Right lobe of liver (tissue), 6 donors: ENCODE measurements around the gene UBAC2. TPM values are rescaled to one million over a fixed set of nuclear protein-coding genes. Genes with fewer than 3 reads are reported as not detected.

Experiments used
- ATAC-seq, 4 donors: fragments of 200-7000 bp; cut with Tn5 transposase; one replicate each; pipeline ENCODE4 v1.9.1; 2020; ENCODE audit warnings: mild to moderate bottlenecking in 4 of 4, moderate library complexity in 4 of 4
- DNase-seq, 3 donors: peaks; one replicate each; pipeline ENCODE4 v3.0.0-alpha.2; 2020
- H3K27ac ChIP-seq, 3 donors: fragments of 200-600 bp; one replicate each; pipeline ENCODE4 v1.8.0; 2022
- H3K27me3 ChIP-seq, 2 donors: fragments of 200-600 bp; one replicate each; pipeline ENCODE4 v1.8.0; 2022
- H3K36me3 ChIP-seq, 4 donors: fragments of 200-600 bp; sonication (generic) in 1 of 4; one replicate each; pipeline versions ENCODE4 v1.5.1 to v1.8.0; 2017 to 2022; ENCODE audit warnings: control low read depth in 1 of 4
- H3K4me1 ChIP-seq, 4 donors: fragments of 200-600 bp; sonication (generic) in 1 of 4; one replicate each; pipeline versions ENCODE4 v1.5.1 to v1.8.0; 2017 to 2022; ENCODE audit warnings: control low read depth in 1 of 4
- H3K4me3 ChIP-seq, 3 donors: fragments of 200-600 bp; one replicate each; pipeline ENCODE4 v1.8.0; 2022
- H3K9me3 ChIP-seq, 4 donors: fragments of 200-600 bp; sonication (generic) in 1 of 4; one replicate each; pipeline versions ENCODE4 v1.5.1 to v1.8.0; 2017 to 2022; ENCODE audit warnings: control low read depth in 1 of 4
- POLR2A ChIP-seq: fragments of 450-650 bp; IDR thresholded peaks from one replicate; pipeline ENCODE4 v1.6.1; 2017; ENCODE audit warnings: antibody characterized with exemption, mild to moderate bottlenecking
- WGBS: methylation state at CpG from one replicate; pipeline ENCODE4 v1.1.6; 2018; ENCODE audit warnings: low coverage, low lambda C conversion rate; ENCODE audit not compliant: insufficient coverage; ENCODE audit errors: missing lambda C conversion rate; 5-methylcytosine and 5-hydroxymethylcytosine counted together
- intact Hi-C, 2 donors: fragments of 100-400 bp; cut with DNase I; formaldehyde crosslinking; loops; one replicate each; pipeline versions ENCODE4 v1.11.2 to v1.14.1; 2022
- total RNA-seq, 6 experiments: library from RNA; depleted of rRNA in 2 of 6; stranded (reverse); fragments of >200 nt in 2 of 6; fragmentation: NEBNext Ultra II Directional in 3 of 6; extraction: Animal tissue kit (Norgen Biotek cat#: 25700) in 3 of 6; gene quantifications; one replicate each; pipeline versions ENCODE4 v1.1.0 to v1.2.4, GENCODE V29; 2016 to 2023
- TF ChIP-seq, protein P1 (sequence below), 4 donors: fragments of 200-600 bp in 3 of 4; fragments of 450-650 bp in 1 of 4; IDR thresholded peaks; one replicate each; pipeline versions ENCODE4 v1.5.1 to v1.8.0; 2016 to 2022; ENCODE audit warnings: antibody characterized with exemption in 4 of 4, mild to moderate bottlenecking in 2 of 4
- donor health status: DM: no; HTN: yes; CAD: no.
- donor health status: DM: no; HTN: no; CAD: no.
- donor health status: DM: no; HTN: no; CAD: no.
- donor health status: DM: no; HTN: yes; CAD: no.
- donor health status: DM: no; HTN: yes; CAD: no.

UBAC2 gene
- total RNA-seq, 6 experiments from 2014 or later: 30.2 to 45.0 (median 37.0) TPM

DNA sequence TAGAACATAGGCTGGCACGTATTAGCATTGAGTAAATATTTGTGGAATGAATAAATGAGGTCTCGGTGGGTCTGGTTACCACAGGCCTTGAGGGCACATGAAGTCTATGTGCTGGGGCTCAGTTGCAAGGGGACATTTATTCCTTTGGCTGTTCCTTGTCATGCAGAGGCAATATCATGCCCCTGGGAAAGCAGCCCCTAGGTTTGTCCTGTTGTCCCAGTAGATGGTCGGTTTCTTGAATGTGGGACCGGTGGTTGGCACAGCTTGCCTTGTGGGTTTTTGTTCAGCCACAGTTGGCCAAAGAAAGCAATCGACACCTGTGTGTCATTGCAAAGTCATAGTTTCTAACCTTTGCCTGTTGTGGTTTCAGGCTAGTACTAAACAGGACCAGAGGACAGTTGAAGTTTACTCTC is 131.2 kb downstream of the UBAC2 start:
- Histone ChIP-seq H3K4me1 (peaks cover 0 to 17% (median 0%) of the 10 kb centered on the region in 4 donors), H3K27me3 (no peaks in the 10 kb centered on the region), H3K27ac (peak overlapping the region in 1 of 3 donors; percentile 62), H3K36me3 (peaks cover 0 to 3% (median 0%) of the 10 kb centered on the region in 4 donors), H3K4me3 (no peak overlapping the region), H3K9me3 (no peaks in the 10 kb centered on the region)
- TF ChIP-seq POLR2A: no peak
- TF ChIP-seq, protein P1, sequence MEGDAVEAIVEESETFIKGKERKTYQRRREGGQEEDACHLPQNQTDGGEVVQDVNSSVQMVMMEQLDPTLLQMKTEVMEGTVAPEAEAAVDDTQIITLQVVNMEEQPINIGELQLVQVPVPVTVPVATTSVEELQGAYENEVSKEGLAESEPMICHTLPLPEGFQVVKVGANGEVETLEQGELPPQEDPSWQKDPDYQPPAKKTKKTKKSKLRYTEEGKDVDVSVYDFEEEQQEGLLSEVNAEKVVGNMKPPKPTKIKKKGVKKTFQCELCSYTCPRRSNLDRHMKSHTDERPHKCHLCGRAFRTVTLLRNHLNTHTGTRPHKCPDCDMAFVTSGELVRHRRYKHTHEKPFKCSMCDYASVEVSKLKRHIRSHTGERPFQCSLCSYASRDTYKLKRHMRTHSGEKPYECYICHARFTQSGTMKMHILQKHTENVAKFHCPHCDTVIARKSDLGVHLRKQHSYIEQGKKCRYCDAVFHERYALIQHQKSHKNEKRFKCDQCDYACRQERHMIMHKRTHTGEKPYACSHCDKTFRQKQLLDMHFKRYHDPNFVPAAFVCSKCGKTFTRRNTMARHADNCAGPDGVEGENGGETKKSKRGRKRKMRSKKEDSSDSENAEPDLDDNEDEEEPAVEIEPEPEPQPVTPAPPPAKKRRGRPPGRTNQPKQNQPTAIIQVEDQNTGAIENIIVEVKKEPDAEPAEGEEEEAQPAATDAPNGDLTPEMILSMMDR (IDR thresholded peaks at IDR 0.05): no peak
- peak in 3 of 4 donors; percentile 46 to 79 (median 52) for ATAC-seq
- WGBS: 51% methylated on average over 4 of the region's 5 CpGs
- no peak for DNase-seq
- intact Hi-C loops: no loop called here

DNA sequence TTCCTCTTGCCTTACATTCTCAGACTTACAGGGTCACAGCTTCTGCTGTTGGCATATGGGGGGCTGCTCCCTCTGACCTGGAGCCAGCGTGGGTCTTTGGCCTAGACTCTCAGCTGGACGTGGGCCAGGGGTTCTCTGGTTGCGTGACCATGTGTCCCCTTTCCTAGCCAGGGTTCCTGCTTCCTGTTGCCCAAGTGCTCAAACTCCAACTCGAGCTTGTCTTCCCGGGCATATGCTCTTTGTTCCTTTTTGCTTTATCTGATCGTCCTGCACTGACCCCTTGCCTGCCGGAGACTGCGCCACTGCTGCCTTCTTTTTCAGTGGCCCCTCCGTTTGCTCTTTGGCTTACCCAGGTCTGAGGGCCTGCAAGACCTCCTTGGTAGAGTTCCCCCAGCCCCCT is 131.8 kb downstream of the UBAC2 start:
- peak; percentile 46 to 94 (median 70) for ATAC-seq
- peak overlapping the region in 1 of 3 donors; percentile 62 for H3K27ac ChIP-seq
- peak in 2 of 3 donors; percentile 41 to 66 for DNase-seq
- no peak overlapping the region for H3K4me3 ChIP-seq
- peaks cover 0 to 17% (median 0%) of the 10 kb centered on the region in 4 donors for H3K4me1 ChIP-seq
- no peaks in the 10 kb centered on the region for H3K9me3 ChIP-seq
- intact Hi-C loops: no loop called here
- H3K27me3 ChIP-seq: no peaks in the 10 kb centered on the region
- WGBS: 10% methylated on average over 8 of the region's 9 CpGs
- TF ChIP-seq, protein P1 (IDR thresholded peaks at IDR 0.05): no peak
- TF ChIP-seq POLR2A: no peak
- peaks cover 0 to 3% (median 0%) of the 10 kb centered on the region in 4 donors for H3K36me3 ChIP-seq

DNA sequence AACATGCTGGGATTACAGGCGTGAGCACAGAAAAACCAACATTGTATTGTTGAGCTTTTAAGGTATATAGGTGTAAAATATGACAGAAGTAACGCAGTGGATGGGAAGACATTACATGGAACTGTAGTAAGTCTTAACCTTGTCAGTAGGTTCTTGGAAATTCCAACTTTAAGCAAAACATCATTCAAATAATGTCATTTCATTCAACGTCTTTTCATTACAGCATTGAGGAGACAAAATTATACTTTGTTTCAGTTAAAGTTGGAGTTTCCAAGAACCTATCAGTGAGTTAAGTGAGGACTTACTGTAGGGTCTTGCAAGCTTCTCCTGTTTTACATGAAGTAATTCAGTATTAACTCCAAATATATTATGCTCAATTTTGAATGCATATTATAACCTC is 133.6 kb downstream of the UBAC2 start:
- no peaks in the 10 kb centered on the region for H3K27me3 ChIP-seq
- TF ChIP-seq, protein P1 (IDR thresholded peaks at IDR 0.05): no peak
- no peak for TF ChIP-seq POLR2A
- no peak overlapping the region for H3K4me3 ChIP-seq
- H3K36me3 ChIP-seq: no peaks in the 10 kb centered on the region
- H3K27ac ChIP-seq: no peak overlapping the region
- H3K4me1 ChIP-seq: peaks cover 0 to 19% (median under 1%) of the 10 kb centered on the region in 4 donors
- intact Hi-C loops: no loop called here
- WGBS: 89% methylated on average over 3 of the region's 3 CpGs
- no peaks in the 10 kb centered on the region for H3K9me3 ChIP-seq
- ATAC-seq (no peak), DNase-seq (no peak)

DNA sequence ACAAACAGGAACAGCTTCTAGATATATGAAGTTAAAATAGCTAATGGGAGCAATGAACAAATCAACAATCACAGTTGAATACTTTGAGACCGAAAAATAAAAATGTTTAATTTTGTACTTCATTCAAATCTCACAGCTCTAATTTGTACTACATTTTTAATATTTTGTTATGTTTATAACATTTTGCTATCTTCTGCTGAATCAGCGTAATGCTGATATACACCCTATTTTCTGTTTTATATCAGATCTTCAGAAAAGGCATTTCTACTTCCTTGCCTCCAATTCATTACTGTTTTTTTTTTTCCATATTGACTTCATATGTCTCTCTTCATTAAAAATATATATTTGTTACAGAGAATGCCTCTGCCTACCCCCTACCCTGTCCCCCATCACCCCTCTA is 134.4 kb downstream of the UBAC2 start:
- Histone ChIP-seq H3K4me1 (peaks cover 0 to 28% (median 5%) of the 10 kb centered on the region in 4 donors), H3K4me3 (no peak overlapping the region), H3K27me3 (no peaks in the 10 kb centered on the region), H3K27ac (no peak overlapping the region), H3K9me3 (no peaks in the 10 kb centered on the region), H3K36me3 (no peaks in the 10 kb centered on the region)
- TF ChIP-seq POLR2A: no peak
- TF ChIP-seq, protein P1 (IDR thresholded peaks at IDR 0.05): no peak
- WGBS: 95% methylated on average over 2 of the region's 2 CpGs
- intact Hi-C loops: no loop called here
- ATAC-seq (no peak), DNase-seq (no peak)
